Endodermal cell (in vitro differentiated cells): ENCODE measurements around the gene FAM53C. TPM values are rescaled to one million over a fixed set of nuclear protein-coding genes. Genes with fewer than 3 reads are reported as not detected.
A peak's percentile ranks its signal among the peaks of the same experiment; 100 is the strongest.

Source experiments
- DNase-seq: peaks from one replicate; pipeline ENCODE4 v3.0.0-alpha.2; 2017
- H3K27ac ChIP-seq: 2 replicates; pipeline ENCODE4 v1.5.1; 2013; ENCODE audit warnings: mild to moderate bottlenecking, low read depth, low read length, moderate library complexity
- H3K27me3 ChIP-seq: 2 replicates; pipeline ENCODE4 v1.6.1; 2013; ENCODE audit warnings: mild to moderate bottlenecking, low read length, moderate library complexity; ENCODE audit not compliant: insufficient read depth, control insufficient read depth, poor library complexity, severe bottlenecking
- H3K36me3 ChIP-seq: 2 replicates; pipeline ENCODE4 v1.7.0; 2013; ENCODE audit warnings: mild to moderate bottlenecking, low read length, moderate library complexity; ENCODE audit not compliant: control insufficient read depth, insufficient read depth
- H3K4me1 ChIP-seq: one replicate; pipeline ENCODE4 v1.7.0; 2013; ENCODE audit warnings: low read length; ENCODE audit not compliant: control insufficient read depth, insufficient read depth
- H3K4me3 ChIP-seq: 2 replicates; pipeline ENCODE4 v1.5.1; 2013; ENCODE audit warnings: mild to moderate bottlenecking, low read length, moderate library complexity
- H3K9ac ChIP-seq: 2 replicates; pipeline ENCODE4 v1.6.1; 2013; ENCODE audit warnings: mild to moderate bottlenecking, low read length, moderate library complexity; ENCODE audit not compliant: poor library complexity, severe bottlenecking; ENCODE audit errors: extremely low read depth
- H3K9me3 ChIP-seq: 2 replicates; pipeline ENCODE4 v1.6.1; 2013; ENCODE audit warnings: mild to moderate bottlenecking, low read length, moderate library complexity; ENCODE audit not compliant: control insufficient read depth
- H3K27ac Mint-ChIP-seq: 2 replicates; pipeline ENCODE4 v1.8.0; 2020; ENCODE audit warnings: mixed read lengths
- H3K27me3 Mint-ChIP-seq: 2 replicates; pipeline ENCODE4 v1.8.0; 2021; ENCODE audit warnings: mild to moderate bottlenecking, mixed read lengths; ENCODE audit not compliant: insufficient read depth
- H3K36me3 Mint-ChIP-seq: 2 replicates; pipeline ENCODE4 v1.8.0; 2020; ENCODE audit warnings: low read depth, mixed read lengths
- H3K4me1 Mint-ChIP-seq: 2 replicates; pipeline ENCODE4 v1.8.0; 2020; ENCODE audit warnings: mixed read lengths
- H3K4me3 Mint-ChIP-seq: 2 replicates; pipeline ENCODE4 v1.8.0; 2020; ENCODE audit warnings: mild to moderate bottlenecking, moderate library complexity, mixed read lengths
- H3K9me3 Mint-ChIP-seq: 2 replicates; pipeline ENCODE4 v1.8.0; 2020; ENCODE audit warnings: mild to moderate bottlenecking, mixed read lengths
- WGBS, 2 experiments: methylation state at CpG; one replicate each; pipeline versions ENCODE4 v1.1.5 to v1.1.7; 2013; ENCODE audit warnings: missing lambda C conversion rate in 2 of 2, mixed read lengths in 1 of 2; ENCODE audit not compliant: insufficient coverage in 1 of 2, insufficient read length in 1 of 2; 5-methylcytosine and 5-hydroxymethylcytosine counted together
- total RNA-seq, 2 donors: library from RNA; stranded (reverse); fragmentation: NEBNext Ultra II Directional in 1 of 2; extraction: Animal tissue kit (Norgen Biotek cat#: 25700) in 1 of 2; gene quantifications; 2 replicates in 1 of 2; 3 replicates in 1 of 2; pipeline ENCODE4 v1.2.1, GENCODE V29; 2021
- TF ChIP-seq, protein P1 (sequence below): fragments of 200-600 bp; sonication (generic); conservative IDR thresholded peaks from 2 replicates; pipeline ENCODE4 v1.5.0; 2021; ENCODE audit warnings: antibody characterized with exemption, mild to moderate bottlenecking

The FAM53C gene
- total RNA-seq, 2 donors from 2014 or later, result 41.6 to 46.4 TPM

DNA sequence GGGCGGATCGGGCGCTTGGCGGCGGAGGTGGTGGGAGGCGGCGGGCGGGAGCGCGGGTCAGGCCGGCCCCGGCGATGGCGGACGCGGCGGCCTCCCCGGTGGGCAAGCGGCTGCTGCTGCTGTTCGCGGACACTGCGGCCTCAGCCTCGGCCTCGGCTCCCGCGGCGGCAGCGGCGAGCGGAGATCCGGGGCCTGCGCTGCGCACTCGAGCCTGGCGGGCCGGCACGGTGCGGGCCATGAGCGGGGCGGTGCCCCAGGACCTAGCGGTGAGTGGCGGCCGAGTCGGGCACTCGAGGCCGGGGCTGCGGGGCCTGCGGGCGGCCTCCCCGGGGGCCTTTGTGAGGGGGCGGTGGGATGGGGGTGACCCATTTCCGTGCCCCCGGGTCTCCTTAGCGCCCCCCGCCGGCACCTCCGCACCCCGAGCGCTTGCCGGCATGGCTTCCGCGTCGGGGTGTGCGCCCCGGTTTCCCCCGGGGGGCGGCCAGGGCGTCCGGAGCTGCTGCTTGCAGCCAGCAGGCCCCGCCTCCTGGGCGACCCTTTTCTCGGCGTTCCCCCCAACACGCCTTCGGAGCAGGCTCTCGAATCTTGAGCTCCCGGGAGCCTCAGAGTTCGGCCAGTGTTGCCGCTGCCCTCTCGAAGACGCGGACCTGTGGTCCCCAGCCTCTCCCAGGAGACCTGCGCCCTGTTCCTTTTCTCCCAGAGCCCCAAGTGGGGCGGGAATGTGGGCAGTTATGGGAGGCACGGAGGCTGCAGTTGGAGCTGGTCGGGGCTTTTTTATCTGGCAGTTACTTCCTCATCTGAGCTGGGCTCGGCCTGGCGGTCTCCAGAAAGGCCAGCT is 14.9 kb downstream of the FAM53C start:
- Mint-ChIP-seq H3K36me3 (peaks cover 29% of the 10 kb centered on the region), H3K27ac (peak overlapping the region; percentile 92), H3K4me1 (peaks cover 23% of the 10 kb centered on the region), H3K9me3 (peaks cover 10% of the 10 kb centered on the region), H3K27me3 (no peaks in the 10 kb centered on the region), H3K4me3 (peak overlapping the region; percentile 89)
- 0% methylated on average over 7 to 88 of the region's 88 CpGs for WGBS, 2 experiments
- H3K9me3 ChIP-seq, result peaks cover 6% of the 10 kb centered on the region
- peak overlapping the region; percentile 79 for H3K27ac ChIP-seq
- H3K9ac ChIP-seq, result peak overlapping the region; percentile 90
- peak; percentile 85 for DNase-seq
- peaks cover 24% of the 10 kb centered on the region for H3K36me3 ChIP-seq
- TF ChIP-seq, protein P1, sequence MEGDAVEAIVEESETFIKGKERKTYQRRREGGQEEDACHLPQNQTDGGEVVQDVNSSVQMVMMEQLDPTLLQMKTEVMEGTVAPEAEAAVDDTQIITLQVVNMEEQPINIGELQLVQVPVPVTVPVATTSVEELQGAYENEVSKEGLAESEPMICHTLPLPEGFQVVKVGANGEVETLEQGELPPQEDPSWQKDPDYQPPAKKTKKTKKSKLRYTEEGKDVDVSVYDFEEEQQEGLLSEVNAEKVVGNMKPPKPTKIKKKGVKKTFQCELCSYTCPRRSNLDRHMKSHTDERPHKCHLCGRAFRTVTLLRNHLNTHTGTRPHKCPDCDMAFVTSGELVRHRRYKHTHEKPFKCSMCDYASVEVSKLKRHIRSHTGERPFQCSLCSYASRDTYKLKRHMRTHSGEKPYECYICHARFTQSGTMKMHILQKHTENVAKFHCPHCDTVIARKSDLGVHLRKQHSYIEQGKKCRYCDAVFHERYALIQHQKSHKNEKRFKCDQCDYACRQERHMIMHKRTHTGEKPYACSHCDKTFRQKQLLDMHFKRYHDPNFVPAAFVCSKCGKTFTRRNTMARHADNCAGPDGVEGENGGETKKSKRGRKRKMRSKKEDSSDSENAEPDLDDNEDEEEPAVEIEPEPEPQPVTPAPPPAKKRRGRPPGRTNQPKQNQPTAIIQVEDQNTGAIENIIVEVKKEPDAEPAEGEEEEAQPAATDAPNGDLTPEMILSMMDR, result peak; percentile 44
- H3K27me3 ChIP-seq, result no peaks in the 10 kb centered on the region
- peak overlapping the region; percentile 93 for H3K4me3 ChIP-seq
- H3K4me1 ChIP-seq, result no peaks in the 10 kb centered on the region

DNA sequence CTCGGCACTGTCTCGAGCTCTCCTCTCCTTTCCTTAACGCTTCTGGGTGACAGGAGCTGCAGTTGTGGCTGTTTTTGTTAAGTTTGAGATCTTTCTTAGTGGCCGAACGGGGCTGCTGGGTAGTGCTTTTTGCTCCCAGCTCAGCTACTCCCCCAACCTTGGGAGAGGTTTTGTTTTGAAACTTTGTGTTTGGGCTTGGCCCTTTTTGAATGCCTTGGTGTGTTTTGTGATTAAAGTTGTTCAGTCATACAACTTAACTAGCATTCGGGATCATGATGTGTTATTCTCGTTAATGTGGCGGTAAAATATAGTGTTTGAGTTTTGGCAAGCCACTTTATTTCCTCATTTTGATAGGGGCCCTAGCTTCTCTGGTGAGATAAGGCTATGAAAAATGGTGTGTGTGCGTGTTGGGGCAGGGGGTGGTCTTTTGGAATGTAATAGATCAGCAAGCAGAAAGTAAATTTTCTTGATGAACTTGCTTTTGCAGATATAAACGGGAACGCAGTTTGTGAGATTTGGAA is 15.6 kb downstream of the FAM53C start:
- Mint-ChIP-seq H3K4me1 (peaks cover 23% of the 10 kb centered on the region), H3K4me3 (peak overlapping the region; percentile 89), H3K36me3 (peaks cover 25% of the 10 kb centered on the region), H3K27me3 (no peaks in the 10 kb centered on the region), H3K27ac (peak overlapping the region; percentile 92), H3K9me3 (peaks cover 10% of the 10 kb centered on the region)
- DNase-seq, result no peak
- H3K4me3 ChIP-seq, result peak overlapping the region; percentile 93
- no peaks in the 10 kb centered on the region for H3K4me1 ChIP-seq
- H3K27me3 ChIP-seq, result no peaks in the 10 kb centered on the region
- H3K36me3 ChIP-seq, result peaks cover 18% of the 10 kb centered on the region
- TF ChIP-seq, protein P1, result no peak
- H3K9me3 ChIP-seq, result peaks cover 6% of the 10 kb centered on the region
- 9 to 14% methylated on average over 8 to 11 of the region's 11 CpGs for WGBS, 2 experiments
- peak overlapping the region; percentile 79 for H3K27ac ChIP-seq
- H3K9ac ChIP-seq, result peak overlapping the region; percentile 90

DNA sequence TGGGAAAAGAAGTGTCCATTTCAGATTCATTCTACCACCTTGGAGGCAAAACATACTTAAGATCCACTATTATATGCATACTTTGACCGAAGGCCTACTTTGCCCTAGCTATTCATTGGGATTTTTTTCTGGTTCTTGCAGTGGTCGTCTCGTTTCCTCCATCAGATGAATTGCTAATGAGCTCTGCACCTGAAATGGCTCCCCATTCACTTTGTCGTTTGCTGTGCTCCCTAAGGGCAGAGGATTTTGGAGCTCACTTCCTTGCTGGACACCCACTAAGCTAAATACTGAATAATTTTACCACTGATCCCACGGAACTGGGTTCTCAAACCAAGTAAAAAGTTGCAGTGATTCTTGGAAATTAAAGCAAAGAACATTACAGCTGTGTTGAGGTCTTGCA is 16.3 kb downstream of the FAM53C start:
- TF ChIP-seq, protein P1, result no peak
- peak; percentile 43 for DNase-seq
- peaks cover 10% of the 10 kb centered on the region for H3K36me3 ChIP-seq
- H3K4me1 ChIP-seq, result no peaks in the 10 kb centered on the region
- Mint-ChIP-seq H3K27ac (peak overlapping the region; percentile 92), H3K4me3 (peak overlapping the region; percentile 89), H3K27me3 (no peaks in the 10 kb centered on the region), H3K4me1 (peaks cover 23% of the 10 kb centered on the region), H3K9me3 (peaks cover 10% of the 10 kb centered on the region), H3K36me3 (peaks cover 19% of the 10 kb centered on the region)
- WGBS, 2 experiments, result 20 to 32% methylated on average over 5 of the region's 5 CpGs
- no peak overlapping the region for H3K27ac ChIP-seq
- H3K9ac ChIP-seq, result peak overlapping the region; percentile 90
- H3K4me3 ChIP-seq, result peak overlapping the region; percentile 93
- H3K9me3 ChIP-seq, result peaks cover 6% of the 10 kb centered on the region
- no peaks in the 10 kb centered on the region for H3K27me3 ChIP-seq
